MM.1S (cell line): Measurements from ENCODE around the gene PDE4B.

ENCODE experiments used
- DNase-seq: peaks from one replicate; pipeline ENCODE4 v3.0.0-alpha.2; 2015
- H2AFZ ChIP-seq: fragments of 300-600 bp; sonication (generic); 2 replicates; pipeline ENCODE4 v1.6.0; 2016; ENCODE audit warnings: antibody characterized with exemption, low read length
- H3F3A ChIP-seq: fragments of 300-600 bp; sonication (generic); 2 replicates; pipeline ENCODE4 v1.6.1; 2016; ENCODE audit warnings: mild to moderate bottlenecking, antibody characterized with exemption, low read length, moderate library complexity, mixed read lengths; ENCODE audit not compliant: insufficient read depth
- H3K27ac ChIP-seq: fragments of 300-600 bp; sonication (generic); 2 replicates; pipeline ENCODE4 v1.5.1; 2016; ENCODE audit warnings: mild to moderate bottlenecking, low read length
- H3K27me3 ChIP-seq: fragments of 300-600 bp; sonication (generic); replicated peaks from 2 replicates; pipeline ENCODE4 v1.6.0; 2016; ENCODE audit warnings: low read length; ENCODE audit not compliant: insufficient read depth
- H3K36me3 ChIP-seq: fragments of 300-600 bp; sonication (generic); replicated peaks from 2 replicates; pipeline ENCODE4 v1.6.1; 2016; ENCODE audit warnings: mild to moderate bottlenecking, low read length, mixed read lengths; ENCODE audit not compliant: insufficient read depth
- H3K4me1 ChIP-seq: fragments of 300-600 bp; sonication (generic); 2 replicates; pipeline ENCODE4 v1.6.1; 2016; ENCODE audit warnings: low read length, mixed read lengths
- H3K4me2 ChIP-seq: fragments of 300-600 bp; sonication (generic); 2 replicates; pipeline ENCODE4 v1.6.0; 2016; ENCODE audit warnings: low read depth, low read length
- H3K4me3 ChIP-seq: fragments of 300-600 bp; sonication (generic); 2 replicates; pipeline ENCODE4 v1.5.1; 2016; ENCODE audit warnings: low read length, mixed read lengths
- H3K79me2 ChIP-seq: fragments of 300-600 bp; sonication (generic); 2 replicates; pipeline ENCODE4 v1.6.1; 2016; ENCODE audit warnings: mixed run types, low read length, mixed read lengths
- H3K9ac ChIP-seq: fragments of 300-600 bp; sonication (generic); 2 replicates; pipeline ENCODE4 v1.6.1; 2016; ENCODE audit warnings: low read length, mixed read lengths
- H3K9me2 ChIP-seq: fragments of 300-600 bp; sonication (generic); replicated peaks from 2 replicates; pipeline ENCODE4 v1.6.1; 2016; ENCODE audit warnings: mild to moderate bottlenecking, low read length, mixed read lengths; ENCODE audit not compliant: insufficient read depth
- H3K9me3 ChIP-seq: fragments of 300-600 bp; sonication (generic); replicated peaks from 2 replicates; pipeline ENCODE4 v1.6.1; 2016; ENCODE audit warnings: mild to moderate bottlenecking, low read length, mixed read lengths; ENCODE audit not compliant: insufficient read depth
- H4K20me1 ChIP-seq: fragments of 300-600 bp; sonication (generic); 2 replicates; pipeline ENCODE4 v1.6.1; 2016; ENCODE audit warnings: mild to moderate bottlenecking, low read length, moderate library complexity, mixed read lengths; ENCODE audit not compliant: insufficient read depth
- EZH2 ChIP-seq: fragments of 300-600 bp; sonication (generic); optimal IDR thresholded peaks from 2 replicates; pipeline ENCODE3; 2017; ENCODE audit warnings: low read depth, mild to moderate bottlenecking, antibody characterized with exemption, low read length, mixed read lengths
- EZH2phosphoT487 ChIP-seq: fragments of 300-600 bp; sonication (generic); IDR thresholded peaks from 2 replicates; pipeline ENCODE4 v1.6.1; 2018; ENCODE audit warnings: antibody characterized with exemption, low read length
- TF ChIP-seq, protein P1 (sequence below): fragments of 300-600 bp; sonication (generic); IDR thresholded peaks from 2 replicates; pipeline ENCODE4 v1.5.1; 2016; ENCODE audit warnings: antibody characterized with exemption, low read length, mixed read lengths

Gene PDE4B

DNA sequence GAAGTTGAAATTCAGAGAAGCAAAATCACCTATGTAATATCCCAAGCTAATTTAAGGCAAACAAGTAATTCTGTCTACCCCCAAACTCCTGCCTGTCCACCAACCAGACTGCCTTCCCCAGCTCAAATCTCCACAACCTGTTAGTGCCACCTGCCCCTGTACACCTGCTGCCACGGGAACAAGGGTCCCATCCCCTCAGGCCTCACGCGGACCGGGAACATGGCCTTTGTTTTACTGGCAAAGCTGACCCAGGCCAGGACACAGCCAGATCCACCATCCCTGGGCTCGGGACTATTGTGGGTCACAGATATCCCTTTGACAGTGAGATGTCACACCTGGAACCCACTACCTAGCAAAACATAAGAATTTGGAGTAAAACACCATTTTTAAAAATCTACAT lies 601.9 kb downstream of the PDE4B start:
- Histone ChIP-seq H3K9me2 (no peaks in the 10 kb centered on the region), H3K27ac (no peak overlapping the region), H3K36me3 (no peaks in the 10 kb centered on the region), H2AFZ (no peak overlapping the region), H3K4me1 (peaks cover 11% of the 10 kb centered on the region), H3K9me3 (no peaks in the 10 kb centered on the region), H3K27me3 (no peaks in the 10 kb centered on the region), H3F3A (no peaks in the 10 kb centered on the region), H3K4me3 (no peak overlapping the region), H4K20me1 (no peaks in the 10 kb centered on the region), H3K4me2 (no peak overlapping the region), H3K9ac (no peak overlapping the region), H3K79me2 (no peaks in the 10 kb centered on the region)
- DNase-seq: no peak
- TF ChIP-seq, protein P1, sequence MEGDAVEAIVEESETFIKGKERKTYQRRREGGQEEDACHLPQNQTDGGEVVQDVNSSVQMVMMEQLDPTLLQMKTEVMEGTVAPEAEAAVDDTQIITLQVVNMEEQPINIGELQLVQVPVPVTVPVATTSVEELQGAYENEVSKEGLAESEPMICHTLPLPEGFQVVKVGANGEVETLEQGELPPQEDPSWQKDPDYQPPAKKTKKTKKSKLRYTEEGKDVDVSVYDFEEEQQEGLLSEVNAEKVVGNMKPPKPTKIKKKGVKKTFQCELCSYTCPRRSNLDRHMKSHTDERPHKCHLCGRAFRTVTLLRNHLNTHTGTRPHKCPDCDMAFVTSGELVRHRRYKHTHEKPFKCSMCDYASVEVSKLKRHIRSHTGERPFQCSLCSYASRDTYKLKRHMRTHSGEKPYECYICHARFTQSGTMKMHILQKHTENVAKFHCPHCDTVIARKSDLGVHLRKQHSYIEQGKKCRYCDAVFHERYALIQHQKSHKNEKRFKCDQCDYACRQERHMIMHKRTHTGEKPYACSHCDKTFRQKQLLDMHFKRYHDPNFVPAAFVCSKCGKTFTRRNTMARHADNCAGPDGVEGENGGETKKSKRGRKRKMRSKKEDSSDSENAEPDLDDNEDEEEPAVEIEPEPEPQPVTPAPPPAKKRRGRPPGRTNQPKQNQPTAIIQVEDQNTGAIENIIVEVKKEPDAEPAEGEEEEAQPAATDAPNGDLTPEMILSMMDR: no peak
- TF ChIP-seq EZH2phosphoT487 (no peak), EZH2 (no peak)

DNA sequence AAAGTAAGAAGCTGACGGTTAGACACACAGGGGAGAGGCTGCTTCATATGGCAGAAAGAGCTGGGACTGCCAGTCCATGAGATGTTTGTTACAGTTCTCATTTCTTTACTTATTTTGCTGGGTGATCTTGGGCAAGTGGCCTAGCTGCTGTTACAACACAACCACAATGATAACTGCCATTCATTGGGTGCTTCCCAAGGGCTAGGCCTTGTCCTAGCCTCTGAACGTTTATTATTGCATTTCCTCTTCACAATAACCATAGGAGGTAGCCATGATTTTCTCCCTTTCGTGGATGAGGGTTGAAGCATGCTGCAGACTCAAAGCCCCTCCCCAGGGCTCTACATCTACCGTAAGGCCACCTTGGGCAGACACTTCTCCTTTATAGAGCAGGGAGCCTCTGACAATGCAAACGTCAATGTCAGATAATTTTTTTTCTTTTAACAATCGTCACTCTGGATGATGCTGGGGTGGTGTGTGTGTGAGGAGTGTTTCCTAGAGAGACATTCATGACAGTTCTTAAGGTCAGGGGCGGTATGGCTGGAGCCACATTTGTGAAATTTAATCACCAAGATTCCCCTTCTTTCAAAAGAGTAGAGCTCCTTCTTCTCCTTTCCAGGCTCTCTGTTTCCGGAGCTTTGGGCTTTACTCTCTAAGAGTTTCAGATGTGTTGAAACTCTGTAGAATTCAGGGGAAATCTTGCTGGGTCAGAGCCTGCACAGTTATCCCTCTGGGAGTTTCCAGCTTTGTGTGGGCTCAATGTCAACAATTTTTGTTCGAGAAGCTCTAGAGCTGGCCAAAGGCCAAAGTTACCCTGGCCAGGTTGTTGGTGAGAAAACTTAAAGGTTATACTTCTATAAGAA lies 602.7 kb downstream of the PDE4B start:
- H3K79me2 ChIP-seq: no peaks in the 10 kb centered on the region
- DNase-seq: no peak
- no peak overlapping the region for H3K27ac ChIP-seq
- H3K4me3 ChIP-seq: no peak overlapping the region
- H2AFZ ChIP-seq: no peak overlapping the region
- no peaks in the 10 kb centered on the region for H3K27me3 ChIP-seq
- no peaks in the 10 kb centered on the region for H4K20me1 ChIP-seq
- H3K36me3 ChIP-seq: no peaks in the 10 kb centered on the region
- no peak overlapping the region for H3K4me2 ChIP-seq
- H3K9me2 ChIP-seq: no peaks in the 10 kb centered on the region
- no peak for TF ChIP-seq EZH2phosphoT487
- TF ChIP-seq, protein P1: no peak
- TF ChIP-seq EZH2: no peak
- no peaks in the 10 kb centered on the region for H3K9me3 ChIP-seq
- H3K9ac ChIP-seq: no peak overlapping the region
- no peaks in the 10 kb centered on the region for H3F3A ChIP-seq
- peaks cover 11% of the 10 kb centered on the region for H3K4me1 ChIP-seq

DNA sequence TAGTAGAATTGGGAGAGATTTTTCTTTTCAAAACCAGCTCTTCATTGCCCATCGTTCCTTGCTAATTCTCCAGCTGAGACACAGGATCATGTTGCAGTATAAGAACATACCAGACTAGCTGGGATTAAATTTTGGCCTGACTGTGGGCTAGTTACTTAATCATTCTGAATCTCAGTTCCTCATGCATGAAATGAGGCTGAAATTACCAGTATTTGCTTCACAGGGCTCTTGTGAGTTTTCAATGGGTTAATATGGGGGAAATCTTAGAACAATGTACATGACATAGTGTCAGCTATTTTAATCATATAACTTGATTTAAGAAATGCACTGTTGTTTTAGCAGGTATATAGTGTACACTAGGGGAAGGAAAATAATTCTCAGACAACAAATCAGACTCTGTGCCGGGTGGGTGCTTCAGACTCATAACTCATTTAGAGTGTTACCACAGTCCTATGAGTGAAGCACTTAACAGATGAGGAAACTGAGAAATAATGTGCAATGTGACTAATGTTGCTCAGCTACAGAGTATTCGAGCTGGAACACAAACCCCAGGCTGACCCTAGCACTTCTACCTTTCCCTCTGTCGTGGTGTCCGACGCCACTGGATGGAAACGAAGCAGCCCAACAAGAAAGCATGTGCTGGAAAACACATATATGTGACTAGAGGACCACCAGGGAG lies 603.7 kb downstream of the PDE4B start:
- H3K79me2 ChIP-seq: no peaks in the 10 kb centered on the region
- no peaks in the 10 kb centered on the region for H3F3A ChIP-seq
- no peak overlapping the region for H3K27ac ChIP-seq
- H3K9ac ChIP-seq: no peak overlapping the region
- no peaks in the 10 kb centered on the region for H3K36me3 ChIP-seq
- H3K27me3 ChIP-seq: no peaks in the 10 kb centered on the region
- no peaks in the 10 kb centered on the region for H3K9me2 ChIP-seq
- no peak overlapping the region for H3K4me3 ChIP-seq
- no peak for DNase-seq
- TF ChIP-seq EZH2phosphoT487 (no peak), EZH2 (no peak)
- TF ChIP-seq, protein P1: no peak
- no peaks in the 10 kb centered on the region for H3K9me3 ChIP-seq
- no peak overlapping the region for H2AFZ ChIP-seq
- no peak overlapping the region for H3K4me2 ChIP-seq
- H4K20me1 ChIP-seq: no peaks in the 10 kb centered on the region
- H3K4me1 ChIP-seq: peaks cover 11% of the 10 kb centered on the region
